Skeletal muscle tissue (tissue), 4 donors: ENCODE data around the gene NHEJ1. TPM values are rescaled to one million over a fixed set of nuclear protein-coding genes. Genes with fewer than 3 reads are reported as not detected.

Experiments used
- H3K27ac ChIP-seq: one replicate; pipeline ENCODE4 v1.7.0; 2013; ENCODE audit warnings: mild to moderate bottlenecking, low read depth, low read length, inconsistent platforms
- H3K27me3 ChIP-seq, 3 donors: one replicate each; pipeline ENCODE4 v1.7.0; 2013; ENCODE audit warnings: low read length in 3 of 3; ENCODE audit not compliant: control insufficient read depth in 3 of 3, insufficient read depth in 3 of 3
- H3K36me3 ChIP-seq, 3 donors: one replicate each; pipeline ENCODE4 v1.7.0; 2013; ENCODE audit warnings: low read length in 3 of 3; ENCODE audit not compliant: control insufficient read depth in 3 of 3, insufficient read depth in 3 of 3
- H3K4me1 ChIP-seq, 3 donors: one replicate each; pipeline ENCODE4 v1.7.0; 2013; ENCODE audit warnings: low read length in 3 of 3, mild to moderate bottlenecking in 3 of 3; ENCODE audit not compliant: control insufficient read depth in 3 of 3, insufficient read depth in 3 of 3
- H3K4me3 ChIP-seq, 3 donors: one replicate each; pipeline ENCODE4 v1.7.0; 2013; ENCODE audit warnings: low read length in 3 of 3
- H3K9ac ChIP-seq, 3 donors: one replicate each; pipeline ENCODE4 v1.7.0; 2013; ENCODE audit warnings: low read length in 3 of 3, mild to moderate bottlenecking in 3 of 3, moderate library complexity in 2 of 3, low read depth in 1 of 3
- H3K9me3 ChIP-seq, 3 donors: one replicate each; pipeline ENCODE4 v1.7.0; 2013; ENCODE audit warnings: low read length in 3 of 3; ENCODE audit not compliant: control insufficient read depth in 3 of 3
- total RNA-seq: library from RNA; depleted of rRNA; stranded (reverse); fragments of >200 nt; gene quantifications from one replicate; pipeline ENCODE4 v1.2.3, GENCODE V29; 2014
- donor health status: Osteomylitis.

The NHEJ1 gene
- total RNA-seq, 1 donor from 2014 or later = 15.1 TPM

DNA sequence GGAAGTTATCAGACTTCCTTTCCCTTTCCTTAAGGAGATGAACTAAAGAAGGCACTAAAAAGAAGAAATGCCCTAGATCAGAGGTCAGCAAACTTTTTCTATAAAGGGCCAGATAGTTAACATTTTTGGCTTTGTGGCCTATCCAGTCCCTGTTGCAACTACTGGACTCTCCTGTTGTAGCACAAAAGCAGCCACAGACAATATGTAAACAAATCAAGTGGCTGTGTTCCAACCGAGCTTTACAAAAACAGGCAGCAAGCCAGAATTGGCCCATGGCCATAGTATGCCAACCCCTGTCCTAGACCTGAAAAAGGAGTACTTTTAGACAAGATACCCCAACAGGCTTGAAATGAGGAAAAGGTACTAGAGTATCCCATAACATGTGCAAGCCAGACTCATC is 10.9 kb downstream of the NHEJ1 start:
- no peaks in the 10 kb centered on the region for H3K9me3 ChIP-seq
- H3K36me3 ChIP-seq = peaks cover 5 to 40% (median 37%) of the 10 kb centered on the region in 3 donors
- H3K9ac ChIP-seq = no peak overlapping the region
- no peaks in the 10 kb centered on the region for H3K27me3 ChIP-seq
- no peak overlapping the region for H3K4me3 ChIP-seq
- H3K4me1 ChIP-seq = no peaks in the 10 kb centered on the region
- no peak overlapping the region for H3K27ac ChIP-seq

DNA sequence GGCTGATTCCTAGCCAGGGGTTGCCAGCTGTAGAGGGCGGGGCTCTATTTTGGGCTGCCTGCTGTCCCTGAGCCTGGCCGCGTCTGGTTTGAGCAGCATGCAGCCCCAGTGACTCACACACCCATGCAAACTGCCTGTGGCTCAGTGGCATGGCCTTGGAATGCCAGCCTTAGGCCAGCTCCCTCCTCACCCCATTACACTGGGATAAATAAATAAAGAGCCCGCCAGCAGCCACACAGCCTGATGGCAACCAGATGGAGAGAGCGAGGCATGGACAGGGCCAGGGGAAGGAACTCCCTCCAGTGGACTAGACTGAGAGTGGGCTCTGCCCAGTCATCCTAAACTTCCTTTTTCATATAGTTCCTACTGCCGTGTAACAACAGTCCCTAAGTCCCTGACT is 18.3 kb downstream of the NHEJ1 start:
- peaks cover 5 to 37% (median 34%) of the 10 kb centered on the region in 3 donors for H3K36me3 ChIP-seq
- H3K9me3 ChIP-seq = no peaks in the 10 kb centered on the region
- no peaks in the 10 kb centered on the region for H3K27me3 ChIP-seq
- no peak overlapping the region for H3K4me3 ChIP-seq
- H3K4me1 ChIP-seq = no peaks in the 10 kb centered on the region
- H3K9ac ChIP-seq = no peak overlapping the region
- H3K27ac ChIP-seq = no peak overlapping the region

DNA sequence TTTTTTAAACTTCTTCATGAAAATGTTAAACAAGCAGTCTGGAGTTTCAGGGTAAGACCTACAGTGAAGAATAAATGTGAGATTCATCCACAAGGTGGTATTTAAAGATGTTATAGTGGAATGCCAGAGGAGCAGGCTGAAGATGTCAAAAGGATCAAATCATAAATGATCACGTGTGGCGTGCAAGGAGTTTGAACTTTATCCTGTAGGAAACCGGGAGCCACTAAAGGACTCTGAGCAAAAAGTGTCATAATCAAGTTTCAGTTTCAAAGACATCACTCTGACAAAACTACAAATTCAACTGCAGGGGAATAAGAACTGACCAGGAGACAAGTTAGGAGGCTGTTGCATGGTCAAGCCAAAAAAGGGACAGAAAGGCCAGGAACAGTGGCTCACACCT is 19.9 kb downstream of the NHEJ1 start:
- Histone ChIP-seq H3K36me3 (peaks cover 2 to 22% (median 18%) of the 10 kb centered on the region in 3 donors), H3K9me3 (no peaks in the 10 kb centered on the region), H3K4me3 (no peak overlapping the region), H3K9ac (no peak overlapping the region), H3K27me3 (no peaks in the 10 kb centered on the region), H3K4me1 (no peaks in the 10 kb centered on the region), H3K27ac (no peak overlapping the region)

DNA sequence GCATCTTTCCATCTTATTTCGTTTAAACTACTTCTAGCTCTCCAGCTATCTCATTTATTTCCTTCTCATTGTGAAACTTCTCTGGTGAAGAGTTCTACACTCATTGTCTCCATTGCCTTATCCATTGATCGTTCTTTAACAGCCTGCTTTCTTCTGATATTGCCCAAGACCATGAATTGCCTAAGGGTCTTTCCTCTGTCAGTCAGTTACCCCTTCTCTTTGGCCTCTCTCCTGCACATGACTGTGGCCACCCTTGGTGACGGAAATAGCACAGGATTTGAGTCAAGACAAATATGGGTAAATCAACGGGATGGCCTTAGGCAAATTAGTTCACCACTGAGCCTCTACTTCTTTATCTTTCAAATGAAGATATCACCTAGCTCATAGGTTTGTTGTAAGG is 26.6 kb downstream of the NHEJ1 start:
- Histone ChIP-seq H3K9me3 (no peaks in the 10 kb centered on the region), H3K36me3 (no peaks in the 10 kb centered on the region), H3K4me1 (no peaks in the 10 kb centered on the region), H3K4me3 (no peak overlapping the region), H3K27me3 (no peaks in the 10 kb centered on the region), H3K27ac (no peak overlapping the region), H3K9ac (no peak overlapping the region)

DNA sequence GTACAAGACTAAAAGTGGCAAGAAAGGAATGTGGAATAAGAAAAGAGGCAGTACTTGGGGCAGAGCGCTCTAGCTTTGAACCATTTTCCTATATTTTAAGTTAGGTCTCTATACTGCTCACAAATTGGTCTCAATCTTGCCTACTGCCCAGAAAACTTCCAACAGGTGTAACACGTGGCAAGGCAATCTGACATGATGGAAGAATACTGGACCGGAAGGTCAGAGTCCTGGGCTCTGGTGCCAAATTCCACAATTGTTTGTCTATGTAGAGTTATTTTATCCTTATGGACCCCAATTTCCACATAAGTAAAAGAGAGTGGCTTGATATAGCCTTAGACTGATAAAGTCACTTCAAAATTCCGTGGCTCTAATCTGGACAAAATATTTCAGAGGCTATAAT is 28.9 kb downstream of the NHEJ1 start:
- no peak overlapping the region for H3K9ac ChIP-seq
- H3K4me3 ChIP-seq = no peak overlapping the region
- no peaks in the 10 kb centered on the region for H3K9me3 ChIP-seq
- H3K36me3 ChIP-seq = no peaks in the 10 kb centered on the region
- H3K4me1 ChIP-seq = no peaks in the 10 kb centered on the region
- H3K27me3 ChIP-seq = no peaks in the 10 kb centered on the region
- H3K27ac ChIP-seq = no peak overlapping the region

DNA sequence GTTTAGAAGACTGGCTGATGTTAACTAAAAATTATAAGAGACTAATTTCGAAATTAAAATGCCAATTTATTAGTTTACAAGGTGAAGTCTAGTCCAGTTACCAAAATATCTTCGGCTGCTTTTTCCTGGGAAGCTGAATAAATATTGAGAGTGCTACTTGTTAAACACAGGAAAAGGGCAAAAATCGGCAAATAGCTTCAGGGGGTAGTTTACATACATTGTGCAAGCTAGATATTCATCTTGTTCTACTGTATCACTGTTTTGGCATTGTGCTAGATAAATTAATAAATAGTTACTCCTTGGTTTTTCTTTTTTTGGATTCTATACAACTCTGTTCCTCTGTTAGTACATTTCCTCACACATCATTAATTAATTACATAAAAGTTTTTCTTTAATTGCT is 29.3 kb downstream of the NHEJ1 start:
- Histone ChIP-seq H3K4me3 (no peak overlapping the region), H3K36me3 (no peaks in the 10 kb centered on the region), H3K27me3 (no peaks in the 10 kb centered on the region), H3K27ac (no peak overlapping the region), H3K9me3 (no peaks in the 10 kb centered on the region), H3K4me1 (no peaks in the 10 kb centered on the region), H3K9ac (no peak overlapping the region)

DNA sequence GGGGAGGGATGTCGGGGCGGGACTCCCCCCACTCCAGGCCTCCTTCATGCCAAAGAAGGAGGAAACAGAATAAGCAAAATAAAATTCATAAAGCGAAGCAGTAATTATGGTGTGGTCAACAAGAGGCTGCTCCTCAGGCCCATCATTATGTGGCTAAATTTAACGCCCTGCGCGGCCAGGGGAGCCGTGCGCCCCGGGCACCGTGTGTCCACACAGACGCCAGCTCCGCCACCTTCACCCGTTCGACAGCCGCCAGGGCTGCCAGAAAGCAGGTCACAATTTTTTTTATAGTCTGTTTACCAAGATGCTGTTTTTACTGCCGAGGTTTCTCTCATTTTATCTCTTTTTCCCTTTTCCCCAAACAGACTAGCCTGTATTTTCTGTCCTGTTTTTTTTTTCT is 31.0 kb downstream of the NHEJ1 start:
- H3K9ac ChIP-seq = no peak overlapping the region
- H3K9me3 ChIP-seq = no peaks in the 10 kb centered on the region
- H3K4me3 ChIP-seq = no peak overlapping the region
- no peaks in the 10 kb centered on the region for H3K27me3 ChIP-seq
- peaks cover 0 to 7% (median 7%) of the 10 kb centered on the region in 3 donors for H3K4me1 ChIP-seq
- no peak overlapping the region for H3K27ac ChIP-seq
- H3K36me3 ChIP-seq = no peaks in the 10 kb centered on the region

DNA sequence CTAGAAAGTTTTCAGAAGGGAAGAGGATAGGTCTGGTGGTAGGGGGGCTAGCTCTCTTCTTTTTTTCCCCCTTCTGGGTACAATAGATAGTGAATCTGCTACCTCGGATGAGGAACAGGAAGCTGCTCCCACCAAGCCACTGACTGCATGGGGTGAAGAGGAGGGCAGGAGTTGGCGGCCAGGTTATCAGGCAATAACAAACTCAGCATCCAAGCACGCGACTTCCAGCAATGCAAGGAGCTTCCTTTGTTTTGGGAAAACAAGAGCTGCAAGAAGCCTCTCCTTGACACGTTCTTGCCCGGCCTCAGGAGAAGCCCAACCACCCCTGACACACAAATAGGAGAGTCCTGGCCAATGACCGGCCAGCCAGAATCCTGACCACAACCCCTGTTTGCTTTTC is 32.2 kb downstream of the NHEJ1 start:
- no peak overlapping the region for H3K9ac ChIP-seq
- no peaks in the 10 kb centered on the region for H3K36me3 ChIP-seq
- H3K27me3 ChIP-seq = no peaks in the 10 kb centered on the region
- peaks cover 0 to 7% (median 7%) of the 10 kb centered on the region in 3 donors for H3K4me1 ChIP-seq
- no peaks in the 10 kb centered on the region for H3K9me3 ChIP-seq
- no peak overlapping the region for H3K4me3 ChIP-seq
- no peak overlapping the region for H3K27ac ChIP-seq

DNA sequence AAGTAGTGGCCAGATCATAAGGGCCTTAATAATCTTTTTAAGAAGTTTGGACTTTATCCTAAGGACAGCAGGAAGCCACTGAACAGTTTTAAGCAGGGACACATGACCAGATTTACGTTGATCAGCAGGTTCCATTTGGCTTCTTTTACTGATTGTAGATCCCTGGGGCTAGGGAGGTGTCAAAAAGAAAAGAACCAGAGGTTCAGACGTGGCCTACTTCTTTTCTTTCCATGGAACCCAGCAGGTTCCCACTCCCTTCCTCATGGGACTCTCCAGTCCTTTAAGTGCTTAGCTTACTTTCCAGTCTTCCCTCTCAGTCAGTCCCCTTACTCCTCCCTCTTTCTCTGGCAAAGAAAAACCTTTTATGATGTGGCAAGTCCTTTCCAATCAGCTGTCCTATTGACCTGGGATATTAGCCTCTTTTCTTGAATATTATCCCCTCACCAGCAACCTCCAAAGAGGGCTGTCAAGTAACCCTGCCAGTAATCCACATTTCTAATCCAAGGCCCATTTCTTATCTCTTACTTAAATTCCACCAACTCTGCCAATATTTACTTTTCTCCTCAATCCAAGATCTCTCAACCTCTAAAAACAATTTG is 33.5 kb downstream of the NHEJ1 start:
- no peak overlapping the region for H3K27ac ChIP-seq
- H3K4me1 ChIP-seq = peaks cover 0 to 7% (median 7%) of the 10 kb centered on the region in 3 donors
- no peak overlapping the region for H3K9ac ChIP-seq
- H3K36me3 ChIP-seq = no peaks in the 10 kb centered on the region
- no peaks in the 10 kb centered on the region for H3K9me3 ChIP-seq
- H3K27me3 ChIP-seq = no peaks in the 10 kb centered on the region
- no peak overlapping the region for H3K4me3 ChIP-seq

DNA sequence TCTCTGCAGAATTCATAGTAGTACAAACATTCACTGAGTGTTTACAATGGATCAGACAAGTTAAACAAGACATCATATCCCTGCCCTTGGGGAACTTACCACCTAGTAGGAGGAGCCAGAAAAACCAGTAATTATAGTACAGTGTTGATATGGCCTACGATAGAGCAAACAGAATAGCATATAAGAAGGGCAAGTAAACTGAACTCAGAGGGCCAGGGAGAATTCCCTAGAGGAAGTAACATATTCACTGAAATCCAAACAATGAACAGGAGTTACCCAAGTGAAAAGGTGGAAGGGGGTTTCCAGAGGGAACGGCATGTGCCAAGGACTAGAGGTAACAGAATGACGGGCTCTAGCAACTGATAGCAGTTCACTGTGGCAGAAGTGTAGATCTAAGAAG is 34.1 kb downstream of the NHEJ1 start:
- Histone ChIP-seq H3K4me1 (peaks cover 0 to 7% (median 7%) of the 10 kb centered on the region in 3 donors), H3K4me3 (no peak overlapping the region), H3K36me3 (no peaks in the 10 kb centered on the region), H3K9me3 (no peaks in the 10 kb centered on the region), H3K9ac (no peak overlapping the region), H3K27me3 (no peaks in the 10 kb centered on the region), H3K27ac (no peak overlapping the region)
